Stimulated activated CD8-positive, alpha-beta memory T cell treated with anti-CD3 and anti-CD28 coated beads, Interleukin-15, amount 100 ng/mL, for 48 hours (primary cell): ENCODE data around the gene P3H1.
A peak's percentile ranks its signal among the peaks of the same experiment; 100 is the strongest.
"Not testable (repeated sequence)": the region's sequence is repeated elsewhere in the genome, so short reads cannot be mapped to it uniquely, and the experiment has no call there.

Experiments
- DNase-seq, 2 donors: peaks; one replicate each; pipeline ENCODE4 v3.0.0-alpha.2; 2020; ENCODE audit warnings: low read depth in 2 of 2

P3H1 gene

GRCh38 chr1:42730988-42731387, 35.8 kb downstream of the P3H1 start:
- DNase-seq, result peak; percentile 32 to 47

DNA sequence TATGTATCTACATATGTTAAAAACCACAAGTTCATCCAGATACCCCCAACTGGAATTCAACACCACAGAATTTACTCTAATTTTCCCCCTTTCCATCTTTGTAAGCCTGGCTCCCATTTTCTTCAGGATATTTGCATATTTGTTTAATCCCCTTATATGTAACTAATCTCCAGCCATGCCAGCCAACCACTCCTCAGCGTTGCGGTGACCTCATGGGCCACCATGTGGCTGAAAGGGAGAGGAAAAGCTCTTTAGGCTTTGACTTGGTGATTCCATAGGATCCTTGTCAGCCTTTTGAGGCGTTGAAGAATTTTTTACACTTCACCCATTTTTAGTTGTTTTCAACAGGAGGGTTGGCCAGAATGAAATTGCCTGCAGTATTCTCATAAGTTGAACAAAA, 36.8 kb downstream of the P3H1 start:
- no peak for DNase-seq

DNA sequence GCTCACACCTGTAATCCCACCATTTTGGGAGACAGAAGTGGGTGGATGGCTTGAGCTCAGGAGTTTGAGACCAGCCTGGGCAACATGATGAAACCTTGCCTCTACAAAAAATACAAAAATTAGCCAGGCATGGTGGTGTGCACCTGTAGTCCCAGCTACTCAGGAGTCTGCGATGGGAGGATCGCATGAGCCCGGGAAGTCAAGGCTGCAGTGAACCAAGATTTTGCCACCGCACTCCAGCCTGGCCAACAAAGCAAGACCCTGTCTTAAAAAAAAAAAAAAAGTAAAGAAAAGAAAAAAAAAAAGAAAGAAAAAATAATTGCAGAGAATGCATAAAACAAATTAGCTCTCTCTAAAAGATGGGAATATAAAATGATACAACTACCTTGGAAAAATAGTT, 41.0 kb downstream of the P3H1 start:
- DNase-seq, result not testable (repeated sequence)

GRCh38 chr1:42723511-42723910, 43.3 kb downstream of the P3H1 start:
- DNase-seq, result no peak

DNA sequence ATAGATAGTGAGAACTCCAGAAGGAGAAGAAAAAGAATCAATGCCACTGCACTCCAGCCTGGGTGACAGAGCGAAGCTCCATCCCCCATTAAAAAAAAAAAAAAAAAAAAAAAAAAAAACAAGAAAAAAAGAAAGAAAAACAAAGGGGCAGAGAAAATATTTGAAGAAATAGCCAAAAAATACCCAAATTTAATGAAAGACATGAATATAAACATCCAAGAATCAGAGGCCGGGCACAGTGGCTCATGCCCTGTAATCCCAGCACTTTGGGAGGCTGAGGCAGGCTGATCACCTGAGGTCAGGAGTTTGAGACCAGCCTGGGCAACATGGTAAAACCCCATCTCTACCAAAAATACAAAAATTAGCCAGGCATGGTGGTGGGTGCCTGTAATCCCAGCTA, 44.4 kb downstream of the P3H1 start:
- DNase-seq, result not testable (repeated sequence)

- no peak for DNase-seq
These were observed 44.9 kb downstream of the P3H1 start for GRCh38 chr1:42721926-42722325.

DNA sequence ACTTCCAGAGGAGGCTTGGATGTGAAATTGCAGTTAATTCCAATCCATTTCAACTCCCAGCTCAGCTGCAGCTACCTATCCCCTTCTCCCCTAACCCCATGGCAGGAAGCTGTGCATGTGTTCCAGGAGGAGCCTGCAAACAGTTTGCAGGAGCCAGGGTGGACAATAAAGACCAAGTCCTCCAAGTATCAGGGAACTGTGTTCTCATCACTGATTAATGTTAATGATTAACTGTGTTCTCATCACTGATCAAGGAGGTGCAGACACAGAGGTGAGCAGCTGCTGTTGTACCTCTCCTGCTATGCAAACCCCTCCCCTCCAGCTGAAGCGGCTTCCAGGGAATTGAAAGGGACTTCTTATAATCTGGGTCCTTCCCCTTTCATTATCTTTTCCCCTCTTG, 46.0 kb downstream of the P3H1 start:
- no peak for DNase-seq

DNA sequence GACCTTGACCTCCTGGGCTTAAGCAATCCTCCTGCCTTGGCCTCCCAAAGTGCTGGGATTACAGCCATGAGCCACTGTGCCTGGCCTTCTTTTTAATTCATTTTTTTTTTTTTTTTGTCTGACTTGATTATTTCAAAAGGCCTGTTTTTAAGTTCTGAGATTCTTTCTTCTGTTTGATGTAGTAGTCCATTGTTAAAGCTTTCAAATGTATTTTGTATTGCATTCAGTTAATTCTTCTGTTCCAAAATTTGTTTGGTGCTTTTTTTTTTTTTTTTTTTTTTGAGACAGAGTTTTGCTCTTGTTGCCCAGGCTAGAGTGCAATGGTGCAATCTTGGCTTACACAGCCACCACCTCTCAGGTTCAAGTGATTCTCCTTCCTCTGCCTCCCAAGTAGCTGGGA, 52.4 kb downstream of the P3H1 start:
- not testable (repeated sequence) for DNase-seq

DNA sequence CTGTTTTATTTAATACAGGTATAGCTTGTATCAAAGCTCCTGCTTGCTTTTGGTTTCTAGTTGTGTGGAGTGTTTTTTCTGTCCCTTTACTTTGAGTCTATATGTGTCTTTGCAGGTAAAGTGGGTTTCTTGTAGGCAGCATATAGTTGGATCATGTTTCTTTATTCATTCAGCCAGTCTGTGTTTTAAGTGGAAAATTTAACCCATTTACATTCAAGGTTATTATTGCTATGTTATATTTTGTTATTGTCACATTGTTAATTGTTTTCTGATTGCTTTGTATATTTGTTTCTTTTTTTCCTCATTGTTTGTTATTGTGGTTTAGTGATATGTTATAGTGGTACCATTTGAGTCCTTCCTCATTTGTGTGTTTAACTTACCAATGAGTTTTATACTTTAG, 53.5 kb downstream of the P3H1 start:
- no peak for DNase-seq

DNA sequence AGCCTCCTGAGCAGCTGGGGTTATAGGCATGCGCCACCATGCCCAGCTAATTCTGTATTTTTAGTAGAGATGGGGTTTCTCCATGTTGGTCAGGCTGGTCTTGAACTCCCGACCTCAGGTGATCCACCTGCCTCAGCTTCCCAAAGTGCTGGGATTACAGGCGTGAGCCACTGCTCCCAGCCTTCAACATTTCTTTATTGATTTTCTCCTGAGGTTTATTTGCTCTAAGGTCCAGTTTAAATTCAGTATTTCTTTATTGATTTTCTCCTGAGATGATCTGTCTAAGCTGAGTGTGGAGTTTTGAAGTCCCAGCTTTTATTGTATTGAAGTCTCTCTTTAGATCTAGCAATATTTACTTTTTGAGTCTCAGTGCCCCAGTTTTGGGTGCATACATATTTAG, 54.0 kb downstream of the P3H1 start:
- not testable (repeated sequence) for DNase-seq

- no peak for DNase-seq
These were observed 62.9 kb downstream of the P3H1 start for GRCh38 chr1:42703888-42704464.

GRCh38 chr1:42700006-42700405, 66.8 kb downstream of the P3H1 start:
- no peak for DNase-seq

DNA sequence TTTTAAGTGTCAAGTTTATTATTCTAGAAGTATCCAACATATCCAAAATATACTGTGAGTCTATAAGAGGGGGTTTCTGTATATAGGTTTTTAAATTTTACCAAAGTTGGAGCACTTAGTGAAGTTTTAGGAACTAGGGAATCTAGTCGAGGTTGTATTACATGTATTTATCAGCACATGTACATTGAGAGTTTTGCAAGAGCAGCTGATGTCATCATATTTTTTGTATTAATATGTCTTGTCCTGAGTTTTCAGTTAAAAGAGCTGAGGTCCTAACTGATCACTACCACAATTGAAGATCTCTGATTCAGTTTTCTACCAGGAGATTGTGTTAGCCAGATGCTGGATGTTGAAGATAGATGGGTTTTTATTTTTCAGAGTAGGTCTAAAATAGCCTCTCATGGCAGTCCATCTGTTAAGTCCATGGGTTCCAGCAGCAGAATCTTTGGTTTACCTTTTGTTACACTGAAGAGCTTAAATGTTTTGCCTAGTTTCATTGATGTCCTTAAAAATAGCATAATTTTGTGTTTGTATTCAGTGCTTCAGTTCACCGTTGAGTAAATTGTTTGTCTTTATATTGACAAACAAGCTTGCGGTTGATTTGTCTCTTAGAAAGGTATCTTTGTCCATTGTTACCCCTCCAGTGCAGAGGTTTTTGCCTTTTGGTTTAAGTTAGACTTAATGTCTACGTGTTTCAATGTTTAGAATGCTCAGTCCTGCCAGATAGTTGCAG, 68.6 kb downstream of the P3H1 start:
- no peak for DNase-seq
